Globus pallidus (tissue), 1 donor: ENCODE results near the gene TMEM125.
A peak's percentile ranks its signal among the peaks of the same experiment; 100 is the strongest.

Source experiments
- DNase-seq: peaks from one replicate; pipeline ENCODE4 v3.0.0-alpha.2; 2015; ENCODE audit warnings: low spot score

The TMEM125 gene

GRCh38 chr1:43247256-43247921, 22.4 kb upstream of the TMEM125 start:
- DNase-seq: no peak

- no peak for DNase-seq
These were observed 19.4 kb upstream of the TMEM125 start for GRCh38 chr1:43250351-43250761.

- no peak for DNase-seq
These were observed 18.8 kb upstream of the TMEM125 start for GRCh38 chr1:43251024-43251423.

GRCh38 chr1:43252225-43252624, 17.6 kb upstream of the TMEM125 start:
- DNase-seq: no peak

- no peak for DNase-seq
These were observed 16.6 kb upstream of the TMEM125 start for GRCh38 chr1:43253173-43253572.

- no peak for DNase-seq
These were observed 15.9 kb upstream of the TMEM125 start for GRCh38 chr1:43253876-43254275.

- DNase-seq: no peak
These were observed 14.2 kb upstream of the TMEM125 start for GRCh38 chr1:43255438-43256210.

GRCh38 chr1:43256675-43257570, 12.9 kb upstream of the TMEM125 start:
- DNase-seq: no peak

GRCh38 chr1:43258370-43258769, 11.4 kb upstream of the TMEM125 start:
- DNase-seq: no peak

GRCh38 chr1:43265431-43265830, 4.4 kb upstream of the TMEM125 start:
- no peak for DNase-seq

GRCh38 chr1:43266881-43267280, 2.9 kb upstream of the TMEM125 start:
- no peak for DNase-seq

GRCh38 chr1:43267291-43267805, 2.4 kb upstream of the TMEM125 start:
- DNase-seq: no peak

- no peak for DNase-seq
These were observed 1.9 kb upstream of the TMEM125 start for GRCh38 chr1:43267818-43268425.

GRCh38 chr1:43270421-43271095, 775 bp downstream of the TMEM125 start:
- DNase-seq: no peak

- DNase-seq: no peak
These were observed 1.7 kb downstream of the TMEM125 start for GRCh38 chr1:43271186-43272118.

- DNase-seq: peak; percentile 91
These were observed 2.4 kb downstream of the TMEM125 start for GRCh38 chr1:43272161-43272560.

- no peak for DNase-seq
These were observed 3.1 kb downstream of the TMEM125 start for GRCh38 chr1:43272576-43273571.

GRCh38 chr1:43273708-43274107, 3.9 kb downstream of the TMEM125 start:
- DNase-seq: no peak
